ENCODE measurements around the gene HS3ST3B1.

HS3ST3B1 gene

DNA sequence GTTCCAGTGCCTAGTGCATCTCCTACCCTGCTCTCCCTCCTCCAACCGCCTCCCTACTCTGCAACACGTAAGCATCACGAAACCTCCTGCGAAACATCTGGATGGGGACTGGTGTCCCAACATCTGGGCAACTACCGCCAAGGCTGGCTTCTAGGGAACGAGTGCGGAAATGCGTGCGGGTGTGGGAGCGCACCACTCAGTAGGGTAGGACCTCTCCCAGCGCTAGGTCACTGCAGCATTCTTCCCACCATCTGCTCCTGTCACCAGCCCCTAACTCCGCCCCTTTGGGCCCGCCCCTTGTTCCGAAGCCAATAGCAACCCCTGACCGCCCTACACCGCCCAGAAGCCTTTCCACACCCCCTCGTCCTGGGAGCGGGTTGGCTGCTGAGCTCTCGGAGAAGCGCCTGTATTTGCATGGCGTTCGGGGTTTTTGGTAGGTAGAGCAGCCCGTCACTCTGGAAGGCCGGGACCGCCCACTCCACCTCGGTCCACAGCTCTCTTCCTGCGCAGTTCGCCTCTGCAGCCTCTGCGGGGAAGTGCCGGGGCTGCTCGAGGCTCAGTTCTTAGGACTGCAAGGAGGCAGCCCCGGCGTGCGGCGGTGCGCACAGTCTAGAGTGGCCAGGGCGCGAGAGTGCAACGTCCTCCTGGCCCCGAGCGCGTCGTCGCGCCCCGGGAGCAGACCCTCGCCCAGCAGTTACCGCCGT lies at the start of gene HS3ST3B1:
TSS of gene HS3ST3B1 (plus strand) at position 507 of the 704 bp plus-strand sequence. CDS start 438 bp downstream, outside the sequence.
- DNase-seq (ENCODE audit: insufficient read length, low spot score): peak; percentile 95
- peak; percentile 82 for FAIRE-seq

DNA sequence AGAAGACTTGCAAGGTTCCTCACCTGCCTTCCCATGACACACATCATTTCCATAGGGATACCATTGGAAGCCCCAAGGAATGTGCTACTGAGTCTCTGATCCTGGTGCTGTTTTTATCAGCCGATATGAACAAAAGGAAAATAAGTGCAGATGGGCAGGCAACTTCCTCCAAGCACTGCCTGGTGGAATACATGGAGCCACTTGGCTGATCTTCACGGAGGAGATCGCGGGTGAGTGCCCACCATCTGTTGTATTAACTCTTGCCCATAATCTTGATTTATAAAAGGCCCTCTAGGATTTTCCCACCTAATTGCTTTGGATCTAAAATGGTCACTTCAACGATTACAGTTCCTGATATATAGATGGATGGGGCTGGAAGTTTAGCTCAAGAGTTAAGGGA lies 39.5 kb upstream of the HS3ST3B1 start:
- DNase-seq (ENCODE audit: insufficient read length, low spot score) (no peak), FAIRE-seq (no peak)

DNA sequence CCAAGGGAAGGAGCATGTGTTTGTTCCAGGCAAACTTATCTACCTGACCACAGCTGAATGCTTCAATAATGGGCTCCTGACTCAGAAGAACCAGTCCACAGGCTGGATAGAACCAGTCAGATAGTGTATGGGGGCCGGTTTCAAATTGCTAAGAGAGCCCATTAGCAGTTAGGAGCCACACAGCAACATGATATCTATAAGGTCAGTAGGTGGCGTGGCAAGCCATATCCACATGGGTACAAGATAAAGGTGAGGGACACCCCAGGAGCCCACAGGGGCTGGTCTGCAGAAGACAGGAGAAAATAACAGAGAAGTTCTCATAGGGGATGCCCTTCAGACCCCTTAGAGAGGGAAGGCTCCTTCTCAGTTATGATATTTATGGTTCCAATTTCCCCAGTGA lies 32.6 kb upstream of the HS3ST3B1 start:
- DNase-seq (ENCODE audit: insufficient read length, low spot score): no peak
- FAIRE-seq: no peak

DNA sequence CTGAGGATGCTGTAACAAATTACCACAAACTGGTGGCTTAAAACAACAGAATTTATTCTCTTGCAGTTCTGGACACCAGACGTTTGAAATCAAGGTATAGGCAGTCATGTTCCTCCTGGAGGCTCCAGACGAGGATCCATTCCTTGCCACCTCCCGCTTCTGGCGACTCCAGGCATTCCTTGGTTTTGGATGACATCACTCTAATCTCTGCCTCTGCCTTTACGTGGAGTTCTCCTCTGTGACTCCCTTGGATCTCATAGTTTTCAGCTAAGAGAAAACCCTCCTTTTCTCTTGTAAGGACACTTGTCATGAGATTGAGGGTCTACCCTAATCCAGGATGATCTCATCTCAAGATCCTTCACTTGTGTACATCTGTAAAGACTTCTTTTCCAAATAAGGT lies 31.4 kb upstream of the HS3ST3B1 start:
- no peak for DNase-seq (ENCODE audit: insufficient read length, low spot score)
- FAIRE-seq: no peak

GRCh38 chr17:14270508-14270907 lies 30.4 kb upstream of the HS3ST3B1 start:
- DNase-seq (ENCODE audit: insufficient read length, low spot score) (no peak), FAIRE-seq (no peak)

DNA sequence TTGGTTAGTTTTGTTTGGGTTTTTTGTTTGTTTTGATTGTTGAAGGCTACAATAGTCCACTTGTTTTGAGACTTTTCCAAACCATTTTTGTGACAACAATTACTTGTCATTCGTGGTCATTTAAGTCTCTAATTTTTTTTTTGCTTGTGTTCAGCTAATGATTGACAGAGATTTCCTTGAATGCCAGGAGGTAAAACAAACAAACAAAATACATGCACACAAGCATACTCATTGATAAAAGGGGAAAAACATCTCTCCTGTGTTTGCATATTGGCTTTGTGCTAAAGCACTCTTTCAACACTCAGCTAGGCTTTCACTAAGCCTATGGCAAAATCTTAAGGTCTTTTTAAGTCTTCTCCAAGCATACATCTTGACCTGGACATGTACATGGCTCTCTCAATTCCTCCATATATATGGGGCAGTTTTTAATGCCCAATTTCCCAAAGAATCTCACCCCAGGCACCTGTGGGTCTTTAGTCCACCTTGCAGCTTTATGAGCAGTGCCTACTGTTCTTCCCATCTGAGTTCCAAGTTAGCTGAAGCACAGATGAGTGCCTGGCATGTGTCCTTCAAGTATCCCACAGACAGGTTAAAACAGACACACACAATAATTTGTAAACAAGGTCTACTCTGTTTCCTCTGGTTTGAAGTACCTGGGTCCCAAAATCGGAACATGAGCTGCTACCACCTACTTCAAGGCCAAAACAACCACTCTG lies 24.2 kb upstream of the HS3ST3B1 start:
- no peak for DNase-seq (ENCODE audit: insufficient read length, low spot score)
- no peak for FAIRE-seq

DNA sequence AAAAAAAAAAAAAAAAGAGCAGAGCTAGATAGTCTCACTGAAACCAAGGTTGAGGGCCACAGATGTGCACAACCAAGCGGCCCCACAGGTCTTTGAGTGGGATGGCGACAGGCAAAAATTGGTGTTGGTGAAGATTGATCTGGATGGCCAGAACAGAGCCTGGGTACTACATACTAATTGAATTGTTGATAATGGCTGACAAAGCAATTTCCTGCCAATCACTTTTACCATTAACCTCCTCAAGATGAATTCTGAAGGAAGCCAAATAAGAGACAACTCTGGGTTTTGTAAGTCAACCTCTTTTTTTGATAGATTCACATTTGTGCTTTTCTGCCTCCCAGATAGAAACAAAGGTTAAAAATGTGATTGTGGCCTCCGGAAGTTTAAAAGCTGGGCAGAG lies 19.4 kb upstream of the HS3ST3B1 start:
- FAIRE-seq (no peak), DNase-seq (ENCODE audit: insufficient read length, low spot score) (no peak)

DNA sequence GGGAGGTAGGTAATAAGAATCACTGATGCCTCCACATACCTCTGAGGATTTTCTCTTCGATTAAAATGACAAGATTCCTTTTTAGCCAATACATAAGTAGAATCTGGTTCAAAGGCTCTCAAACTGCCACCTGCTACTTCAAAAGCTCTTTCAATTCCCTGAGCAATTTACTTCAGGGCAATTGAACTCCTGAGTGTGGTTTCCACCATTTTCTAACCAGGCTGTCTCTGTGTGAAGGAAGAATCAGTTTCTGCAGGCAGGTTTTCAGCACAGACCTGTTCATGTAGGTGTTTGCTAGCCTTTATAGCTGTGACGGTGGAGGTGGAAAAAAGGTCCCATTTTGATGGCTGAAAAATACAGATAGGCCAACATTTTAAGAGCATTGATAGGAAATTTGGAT lies 18.2 kb upstream of the HS3ST3B1 start:
- FAIRE-seq: no peak
- no peak for DNase-seq (ENCODE audit: insufficient read length, low spot score)

GRCh38 chr17:14289162-14289561 lies 11.7 kb upstream of the HS3ST3B1 start:
- no peak for DNase-seq (ENCODE audit: insufficient read length, low spot score)
- FAIRE-seq: no peak

DNA sequence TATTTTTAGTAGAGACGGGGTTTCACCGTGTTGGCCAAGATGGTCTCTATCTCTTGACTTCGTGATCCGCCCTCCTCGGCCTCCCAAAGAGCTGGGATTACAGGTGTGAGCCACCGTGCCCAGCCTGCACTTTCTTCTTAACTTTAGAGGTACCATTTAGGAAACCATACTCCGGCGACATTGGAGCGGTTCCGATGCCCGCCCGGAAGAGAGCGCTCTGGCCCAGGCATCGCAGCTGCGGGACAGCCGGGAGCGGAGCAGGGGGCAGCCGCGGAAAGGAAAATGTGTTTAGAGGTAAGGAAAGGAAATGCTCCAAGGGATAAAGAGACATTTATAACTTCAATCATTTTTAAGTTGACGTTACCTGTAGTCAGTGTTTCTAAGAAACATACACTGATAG lies 6.0 kb upstream of the HS3ST3B1 start:
- no peak for DNase-seq (ENCODE audit: insufficient read length, low spot score)
- no peak for FAIRE-seq

- FAIRE-seq (no peak), DNase-seq (ENCODE audit: insufficient read length, low spot score) (no peak)
Measured at GRCh38 chr17:14295676-14296075, 5.2 kb upstream of the HS3ST3B1 start.

GRCh38 chr17:14296166-14296910 lies 4.5 kb upstream of the HS3ST3B1 start:
- FAIRE-seq: no peak
- no peak for DNase-seq (ENCODE audit: insufficient read length, low spot score)

DNA sequence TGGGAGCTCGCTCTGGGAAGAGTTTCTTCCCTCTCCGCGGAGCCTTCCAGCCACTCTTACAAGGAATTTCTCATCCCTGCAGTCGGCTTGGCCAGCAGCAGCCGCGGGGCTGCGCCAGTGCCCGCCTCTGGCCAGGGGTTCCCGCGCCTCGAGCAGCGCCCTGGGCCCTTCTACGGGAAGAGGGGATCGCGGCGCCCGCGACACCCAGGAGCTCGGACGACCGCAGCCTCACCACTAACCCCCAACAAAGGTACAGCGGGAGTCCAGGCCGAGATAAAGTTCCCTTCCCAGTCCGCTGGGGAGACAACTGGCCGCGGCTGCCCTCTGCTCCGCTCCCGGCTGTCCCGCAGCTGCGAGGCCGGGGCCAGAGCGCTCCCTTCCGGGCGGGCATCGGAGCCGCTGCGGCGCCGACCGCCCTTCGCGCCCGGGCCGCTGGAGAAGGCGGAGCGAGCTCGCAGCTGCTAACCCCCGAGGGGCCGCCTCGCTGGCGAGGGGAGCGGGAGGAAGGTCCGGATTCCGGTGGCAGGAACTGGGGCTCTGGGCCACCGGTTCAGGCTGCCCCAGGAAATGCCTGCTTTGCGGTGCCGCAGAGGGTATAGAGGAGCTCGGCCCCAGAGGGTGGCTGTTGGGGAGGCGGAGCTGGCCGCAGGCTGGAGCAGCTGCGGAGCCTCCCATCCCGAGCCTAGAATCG lies 3.6 kb upstream of the HS3ST3B1 start:
- FAIRE-seq: no peak
- DNase-seq (ENCODE audit: insufficient read length, low spot score): no peak

- FAIRE-seq (no peak), DNase-seq (ENCODE audit: insufficient read length, low spot score) (no peak)
Measured at GRCh38 chr17:14298221-14298946, 2.5 kb upstream of the HS3ST3B1 start.

GRCh38 chr17:14298947-14299279 lies 2.0 kb upstream of the HS3ST3B1 start:
- FAIRE-seq (no peak), DNase-seq (ENCODE audit: insufficient read length, low spot score) (no peak)

- FAIRE-seq (peak; percentile 13), DNase-seq (ENCODE audit: insufficient read length, low spot score) (peak; percentile 14)
Measured at GRCh38 chr17:14299280-14300141, 1.4 kb upstream of the HS3ST3B1 start.

DNA sequence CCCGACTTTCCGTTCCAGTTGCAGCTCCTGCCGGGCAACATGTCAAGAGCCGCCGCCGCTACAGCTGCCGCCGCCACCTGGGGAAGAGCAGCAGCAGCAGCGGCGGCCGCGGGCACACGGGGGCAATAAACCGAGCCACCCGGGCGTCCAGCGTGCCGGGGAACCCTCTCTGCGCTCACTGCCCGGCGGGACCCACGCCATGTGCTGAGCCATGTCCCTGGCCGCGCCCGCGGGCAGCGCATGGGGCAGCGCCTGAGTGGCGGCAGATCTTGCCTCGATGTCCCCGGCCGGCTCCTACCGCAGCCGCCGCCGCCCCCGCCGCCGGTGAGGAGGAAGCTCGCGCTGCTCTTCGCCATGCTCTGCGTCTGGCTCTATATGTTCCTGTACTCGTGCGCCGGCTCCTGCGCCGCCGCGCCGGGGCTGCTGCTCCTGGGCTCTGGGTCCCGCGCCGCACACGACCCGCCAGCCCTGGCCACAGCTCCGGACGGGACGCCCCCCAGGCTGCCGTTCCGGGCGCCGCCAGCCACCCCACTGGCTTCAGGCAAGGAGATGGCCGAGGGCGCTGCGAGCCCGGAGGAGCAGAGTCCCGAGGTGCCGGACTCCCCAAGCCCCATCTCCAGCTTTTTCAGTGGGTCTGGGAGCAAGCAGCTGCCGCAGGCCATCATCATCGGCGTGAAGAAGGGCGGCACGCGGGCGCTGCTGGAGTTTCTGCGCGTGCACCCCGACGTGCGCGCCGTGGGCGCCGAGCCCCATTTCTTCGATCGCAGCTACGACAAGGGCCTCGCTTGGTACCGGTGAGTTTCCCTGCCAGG lies 604 bp downstream of the HS3ST3B1 start:
- DNase-seq (ENCODE audit: insufficient read length, low spot score): no peak
- no peak for FAIRE-seq

DNA sequence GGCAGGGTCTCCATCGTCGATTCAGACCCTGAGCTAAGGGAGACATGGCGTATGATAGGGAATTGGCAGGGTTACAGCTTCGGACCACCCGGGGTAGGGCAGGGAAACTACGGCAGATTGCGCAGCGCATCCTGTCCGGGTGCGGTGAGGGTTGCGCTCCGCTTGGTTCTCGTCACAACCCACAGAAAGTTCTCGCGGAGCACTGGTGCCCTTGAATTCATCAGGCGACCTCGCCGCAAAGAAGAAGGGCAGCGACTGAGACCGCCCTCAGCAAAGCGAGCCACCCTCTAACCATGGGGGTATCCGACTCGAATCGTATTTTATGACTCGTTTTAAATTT lies 1.2 kb downstream of the HS3ST3B1 start:
- DNase-seq (ENCODE audit: insufficient read length, low spot score): peak; percentile 13
- no peak for FAIRE-seq

Measured in HTR-8/SVneo (cell line).